GM18520 (cell line): ENCODE measurements around the gene MRM1.
A peak's percentile ranks its signal among the peaks of the same experiment; 100 is the strongest.

Experiments
- ATAC-seq: cut with Tn5 transposase; IDR thresholded peaks from one replicate; pipeline ENCODE4 v1.9.1; 2021; ENCODE audit not compliant: unreplicated experiment

The MRM1 gene, protein sequence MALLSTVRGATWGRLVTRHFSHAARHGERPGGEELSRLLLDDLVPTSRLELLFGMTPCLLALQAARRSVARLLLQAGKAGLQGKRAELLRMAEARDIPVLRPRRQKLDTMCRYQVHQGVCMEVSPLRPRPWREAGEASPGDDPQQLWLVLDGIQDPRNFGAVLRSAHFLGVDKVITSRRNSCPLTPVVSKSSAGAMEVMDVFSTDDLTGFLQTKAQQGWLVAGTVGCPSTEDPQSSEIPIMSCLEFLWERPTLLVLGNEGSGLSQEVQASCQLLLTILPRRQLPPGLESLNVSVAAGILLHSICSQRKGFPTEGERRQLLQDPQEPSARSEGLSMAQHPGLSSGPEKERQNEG

DNA sequence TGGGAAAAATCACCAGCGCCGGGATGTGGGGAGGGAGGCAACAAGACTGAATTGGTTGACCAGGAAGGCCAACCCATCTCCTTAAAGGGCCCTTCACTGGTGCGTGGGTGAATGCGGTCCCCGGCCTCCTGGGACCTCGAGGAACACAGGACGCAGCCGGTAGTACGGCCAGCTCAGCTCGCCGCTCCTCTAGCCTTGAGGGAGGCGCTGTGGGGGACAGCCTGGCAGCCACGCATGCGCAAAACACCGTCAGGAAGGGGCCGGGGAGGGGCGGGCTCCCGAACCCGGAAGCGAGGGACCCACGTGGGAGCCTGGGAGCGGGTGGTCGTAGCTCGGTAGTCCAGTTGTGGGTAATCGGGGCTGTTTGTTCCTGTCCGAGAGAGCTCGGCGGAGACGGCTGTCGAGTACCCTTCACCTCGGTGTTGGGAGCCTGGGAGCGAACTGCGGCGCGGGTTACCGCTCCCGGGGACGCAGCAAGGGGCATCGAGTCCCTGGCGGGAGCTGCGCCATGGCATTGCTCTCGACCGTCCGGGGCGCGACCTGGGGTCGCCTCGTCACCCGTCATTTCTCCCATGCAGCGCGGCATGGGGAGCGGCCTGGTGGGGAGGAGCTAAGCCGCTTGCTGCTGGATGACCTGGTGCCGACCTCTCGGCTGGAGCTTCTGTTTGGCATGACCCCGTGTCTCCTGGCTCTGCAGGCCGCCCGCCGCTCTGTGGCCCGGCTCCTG is at the start of gene MRM1:
Gene MRM1, plus strand, starts transcription at position 281 of the 727 bp plus-strand sequence. Its CDS starts 228 bp downstream, at position 509.
- ATAC-seq: peak; percentile 75

DNA sequence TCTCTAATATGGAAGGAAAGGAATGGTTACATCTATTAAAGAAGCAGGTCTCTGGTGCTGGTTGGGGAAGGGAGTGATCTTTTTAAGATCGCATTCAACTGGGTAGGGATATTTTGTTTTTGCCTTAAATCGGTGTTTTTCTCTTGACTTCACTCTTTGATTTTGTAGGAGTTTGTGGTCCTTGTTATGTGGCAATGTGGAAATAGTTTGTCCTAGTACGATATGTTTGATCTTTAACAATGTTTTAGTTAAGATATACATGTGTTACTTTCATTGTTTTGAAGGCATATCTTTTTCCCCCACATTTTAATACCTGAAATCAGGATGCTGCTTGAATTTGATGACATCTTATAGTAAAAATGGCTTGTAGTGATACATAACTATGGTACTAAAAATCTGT is 47.9 kb upstream of the MRM1 start:
- ATAC-seq: no peak

DNA sequence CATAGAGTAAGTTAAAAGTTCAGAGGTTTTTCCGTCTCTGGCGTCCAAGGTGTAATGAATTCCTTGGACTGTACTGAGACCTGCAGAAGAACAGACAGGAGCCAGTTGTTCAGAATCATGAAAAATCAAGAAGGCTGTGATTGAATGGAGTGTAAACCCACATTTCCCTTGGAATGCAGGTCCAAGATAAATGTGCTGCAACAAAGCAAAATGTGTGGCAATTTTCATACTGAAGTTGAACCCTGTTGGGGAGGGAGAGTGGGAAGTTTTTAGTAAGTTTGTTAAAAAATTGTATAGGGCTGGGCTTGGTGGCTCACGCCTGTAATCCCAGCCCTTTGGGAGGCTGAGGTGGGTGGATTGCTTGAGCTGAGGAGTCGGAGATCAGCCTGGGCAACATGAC is 35.3 kb upstream of the MRM1 start:
- ATAC-seq: no peak

DNA sequence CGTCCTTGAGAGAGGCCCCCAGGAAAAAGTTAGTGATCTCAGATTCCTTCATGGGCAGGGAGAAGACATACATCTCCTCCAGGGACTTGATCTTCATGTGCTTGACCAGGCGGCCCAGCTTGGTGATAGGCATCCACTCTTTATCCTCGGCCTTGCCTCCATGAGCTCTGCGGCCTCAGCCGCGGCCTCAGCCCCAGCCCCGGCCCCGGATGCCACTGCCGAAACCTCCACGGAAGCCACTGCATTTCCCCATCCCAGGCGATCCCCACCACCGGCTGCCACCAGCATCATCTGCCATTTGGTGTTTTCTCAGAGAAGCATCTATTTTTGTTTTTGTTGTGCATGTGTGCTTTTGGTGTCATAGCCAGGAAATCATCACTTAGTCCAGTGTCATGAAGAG is 26.4 kb upstream of the MRM1 start:
- ATAC-seq: no peak

DNA sequence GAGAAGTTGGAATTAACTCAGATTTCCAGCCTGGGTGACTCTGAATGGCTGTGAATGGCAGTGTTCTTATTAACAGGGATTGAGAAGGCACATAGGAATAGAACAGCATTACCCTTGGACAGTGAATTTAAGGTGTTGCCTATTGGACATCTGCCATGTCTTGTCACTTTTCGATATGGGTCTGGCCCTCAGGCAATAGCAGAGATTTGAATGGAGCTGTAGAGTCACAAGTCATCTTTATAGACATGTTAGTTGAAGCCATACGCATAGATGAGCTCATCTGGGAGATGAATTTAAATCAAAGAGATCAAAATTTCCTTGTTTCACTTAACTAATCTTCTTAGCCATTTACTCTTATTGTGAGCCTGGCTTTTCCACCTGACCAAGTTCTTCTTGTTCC is 24.6 kb upstream of the MRM1 start:
- ATAC-seq: no peak

DNA sequence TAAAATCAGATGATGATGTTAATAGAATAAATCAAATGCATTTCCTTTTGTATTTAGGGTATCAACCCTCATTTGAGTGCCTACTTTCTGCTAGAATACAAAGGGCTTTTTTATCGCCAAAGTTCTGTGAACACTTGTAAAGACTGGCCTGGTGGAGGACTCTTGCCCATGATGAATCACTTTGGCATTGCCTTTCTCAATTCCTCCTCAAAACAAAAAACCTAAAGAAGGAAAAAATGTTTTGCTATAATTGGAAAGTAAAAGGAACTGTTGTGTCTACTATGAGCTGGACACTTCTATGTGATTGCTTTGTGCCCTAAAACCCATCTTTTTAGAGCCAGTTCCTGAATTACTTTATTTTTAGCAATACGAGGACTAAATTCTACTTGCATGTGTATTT is 22.7 kb upstream of the MRM1 start:
- ATAC-seq: no peak

DNA sequence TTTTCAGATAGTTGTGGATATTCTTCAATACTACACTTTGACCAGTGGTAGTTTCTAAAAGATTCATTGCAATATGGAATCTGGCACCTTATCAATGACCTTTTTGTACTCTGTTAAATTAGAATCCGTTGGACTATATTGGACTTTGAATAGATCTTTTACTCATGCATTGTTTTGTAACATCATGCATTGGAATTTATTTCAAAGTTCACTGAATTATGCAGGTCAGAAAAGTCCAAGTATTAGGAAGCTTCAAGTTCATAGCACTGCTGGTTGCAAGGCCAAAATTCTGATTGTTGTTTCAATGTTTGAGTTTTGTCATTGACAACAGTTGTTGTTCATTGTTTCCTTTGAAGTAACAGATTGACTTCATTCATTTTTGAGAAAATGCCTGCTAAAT is 17.6 kb upstream of the MRM1 start:
- ATAC-seq: no peak

DNA sequence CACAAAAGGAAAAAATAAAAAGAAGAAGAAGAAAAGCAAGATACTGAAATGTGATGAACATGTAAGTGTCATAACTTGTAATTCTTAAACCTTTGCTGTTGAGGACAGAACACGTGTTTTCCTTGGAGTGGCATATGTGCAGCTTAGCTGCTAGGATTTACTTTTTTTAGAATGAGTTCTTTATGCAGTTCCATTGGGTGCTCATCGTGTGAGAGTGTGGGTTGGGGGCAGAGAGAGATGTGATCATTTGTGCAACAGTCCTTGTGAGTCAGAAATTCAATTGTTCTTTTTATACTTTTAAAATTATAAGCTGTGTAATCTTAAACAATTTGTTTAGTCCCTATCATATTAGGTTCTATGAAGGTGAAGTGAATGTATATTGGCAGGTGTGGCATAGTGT is 15.2 kb upstream of the MRM1 start:
- no peak for ATAC-seq

DNA sequence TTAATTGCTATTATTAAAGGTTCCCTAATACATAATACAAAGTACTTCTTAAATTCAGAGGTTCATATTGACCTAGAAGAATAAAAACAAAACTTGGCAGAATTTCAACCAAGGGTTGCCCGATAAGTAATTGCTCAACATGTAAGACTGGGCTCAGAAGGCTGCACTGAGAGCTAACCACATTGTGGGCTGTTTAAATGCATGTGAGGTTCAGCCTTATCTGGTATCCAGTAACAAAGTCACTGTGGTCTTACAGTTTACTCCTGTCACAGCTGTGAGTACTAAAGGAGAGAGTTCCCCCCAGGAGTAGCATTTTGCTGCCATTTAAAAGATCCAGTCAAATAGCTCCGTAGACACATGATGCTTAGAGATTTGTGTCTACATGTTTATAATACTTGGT is 11.3 kb upstream of the MRM1 start:
- ATAC-seq: no peak

DNA sequence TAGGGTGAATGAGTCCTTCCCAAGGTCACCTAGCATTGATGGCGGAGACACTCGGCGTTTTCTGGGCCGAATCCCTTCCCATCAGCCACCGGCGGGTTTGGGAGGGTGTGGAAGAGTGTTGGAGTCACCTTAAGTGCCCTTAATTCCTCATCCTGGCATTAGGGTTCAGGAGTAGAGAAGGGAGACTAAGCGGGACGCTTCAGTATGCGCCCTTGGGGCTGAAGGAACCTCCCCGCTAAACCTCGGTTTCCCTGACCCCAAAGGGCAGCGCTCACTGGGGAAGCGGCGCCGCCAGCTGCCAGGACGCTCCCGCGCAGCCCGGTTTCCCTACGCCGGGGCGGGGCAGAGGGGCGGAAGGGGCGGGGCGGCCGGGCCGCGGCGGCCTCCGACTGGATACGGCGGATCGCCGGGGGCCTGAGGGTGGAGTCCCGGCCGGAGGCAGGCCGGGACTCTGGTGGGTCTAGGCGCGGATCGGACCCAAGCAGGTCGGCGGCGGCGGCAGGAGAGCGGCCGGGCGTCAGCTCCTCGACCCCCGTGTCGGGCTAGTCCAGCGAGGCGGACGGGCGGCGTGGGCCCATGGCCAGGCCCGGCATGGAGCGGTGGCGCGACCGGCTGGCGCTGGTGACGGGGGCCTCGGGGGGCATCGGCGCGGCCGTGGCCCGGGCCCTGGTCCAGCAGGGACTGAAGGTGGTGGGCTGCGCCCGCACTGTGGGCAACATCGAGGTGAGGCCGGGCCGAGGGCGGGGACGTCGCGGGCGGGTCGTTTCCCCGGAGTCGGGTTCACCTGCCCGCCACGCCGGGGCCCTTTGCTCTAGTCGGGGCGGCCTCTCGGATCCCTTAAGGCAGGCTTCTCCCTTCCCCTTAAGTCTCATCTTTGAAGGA is 9.7 kb upstream of the MRM1 start, which contains the start of gene DHRS11:
Gene DHRS11, plus strand, starts transcription at position 446 of the 882 bp plus-strand sequence. Its CDS starts 131 bp downstream, at position 577.
- peak; percentile 73 for ATAC-seq

DNA sequence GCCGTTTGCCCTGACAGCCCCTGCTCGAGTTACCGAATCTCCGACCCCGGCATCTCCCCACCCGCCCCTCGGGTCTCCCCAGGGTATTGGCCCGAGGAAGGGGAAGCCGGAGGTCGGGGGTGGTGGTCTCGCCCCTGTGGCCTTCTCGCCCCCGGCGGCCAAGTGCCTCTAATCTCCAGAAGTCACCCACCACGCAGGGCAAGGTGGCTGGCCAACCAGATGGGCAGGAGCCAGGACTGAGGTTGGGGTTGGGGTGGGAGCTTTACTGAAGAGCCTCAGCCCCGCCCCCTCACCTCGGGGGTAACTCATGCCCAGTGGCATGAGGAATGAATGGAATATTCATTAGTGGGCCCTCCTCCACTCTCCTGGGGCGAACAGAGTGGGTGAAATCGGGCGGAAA is 9.1 kb upstream of the MRM1 start:
- ATAC-seq: no peak

DNA sequence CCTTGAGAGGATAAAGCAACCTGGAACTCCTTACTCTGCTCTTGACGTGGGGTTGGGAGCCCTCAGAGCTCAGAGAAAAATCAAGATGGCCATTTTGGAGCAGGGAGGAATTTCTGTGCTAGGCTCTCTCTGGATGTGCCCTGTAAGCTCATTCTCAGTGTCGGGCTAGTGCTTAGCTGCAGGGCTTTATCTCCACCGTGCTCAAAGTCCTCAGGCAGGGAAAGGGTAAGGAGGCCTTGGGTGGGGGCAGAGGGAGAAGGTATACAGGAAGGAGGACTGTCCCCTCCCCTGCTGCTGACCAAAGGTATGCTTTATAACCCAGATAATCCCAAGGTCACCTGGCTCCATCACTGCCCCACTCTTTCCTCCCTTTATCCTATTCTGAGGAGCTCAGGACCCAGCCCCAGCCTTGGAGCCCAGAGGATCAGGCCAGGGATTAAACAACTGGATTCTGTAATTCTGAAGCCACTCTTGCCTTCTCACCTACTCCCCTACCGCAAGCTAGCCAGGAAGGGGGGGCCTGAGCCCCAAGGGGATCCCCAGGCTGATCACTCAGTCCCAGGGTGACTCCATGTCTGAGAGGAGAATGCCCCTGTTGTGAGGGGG is 8.6 kb upstream of the MRM1 start:
- no peak for ATAC-seq

DNA sequence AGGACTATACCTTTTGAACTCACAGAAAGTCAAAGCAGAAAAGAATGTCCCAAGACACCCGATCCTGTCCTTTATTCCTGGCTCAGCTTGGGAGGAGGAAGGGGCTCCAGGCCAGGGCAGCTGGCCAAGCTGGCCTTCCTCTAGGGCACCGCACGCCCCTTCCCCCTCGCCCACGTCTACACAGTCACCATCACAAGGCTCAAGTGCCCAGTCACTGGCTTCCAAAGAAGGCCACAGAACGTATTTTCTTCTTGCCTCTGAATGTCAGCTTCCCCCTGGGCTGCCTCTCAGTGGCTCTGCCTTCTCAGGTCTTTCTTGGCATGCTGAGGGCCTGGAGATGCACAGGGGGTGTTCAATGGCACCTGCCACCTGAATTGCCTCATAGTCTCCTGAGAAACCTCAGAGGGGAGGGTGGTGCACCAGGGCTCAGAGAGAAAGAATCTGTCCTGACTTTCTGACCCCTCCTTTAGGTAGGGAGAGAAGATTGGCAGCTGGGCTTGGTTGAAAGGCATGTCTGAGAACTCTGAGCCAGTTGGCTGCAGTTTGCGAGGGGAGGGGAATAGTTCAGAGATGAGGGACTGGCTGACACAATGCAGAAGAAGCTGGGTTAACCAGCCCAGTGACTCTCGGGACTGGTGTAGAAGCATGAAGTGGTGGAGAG is 7.6 kb upstream of the MRM1 start:
- ATAC-seq: no peak

DNA sequence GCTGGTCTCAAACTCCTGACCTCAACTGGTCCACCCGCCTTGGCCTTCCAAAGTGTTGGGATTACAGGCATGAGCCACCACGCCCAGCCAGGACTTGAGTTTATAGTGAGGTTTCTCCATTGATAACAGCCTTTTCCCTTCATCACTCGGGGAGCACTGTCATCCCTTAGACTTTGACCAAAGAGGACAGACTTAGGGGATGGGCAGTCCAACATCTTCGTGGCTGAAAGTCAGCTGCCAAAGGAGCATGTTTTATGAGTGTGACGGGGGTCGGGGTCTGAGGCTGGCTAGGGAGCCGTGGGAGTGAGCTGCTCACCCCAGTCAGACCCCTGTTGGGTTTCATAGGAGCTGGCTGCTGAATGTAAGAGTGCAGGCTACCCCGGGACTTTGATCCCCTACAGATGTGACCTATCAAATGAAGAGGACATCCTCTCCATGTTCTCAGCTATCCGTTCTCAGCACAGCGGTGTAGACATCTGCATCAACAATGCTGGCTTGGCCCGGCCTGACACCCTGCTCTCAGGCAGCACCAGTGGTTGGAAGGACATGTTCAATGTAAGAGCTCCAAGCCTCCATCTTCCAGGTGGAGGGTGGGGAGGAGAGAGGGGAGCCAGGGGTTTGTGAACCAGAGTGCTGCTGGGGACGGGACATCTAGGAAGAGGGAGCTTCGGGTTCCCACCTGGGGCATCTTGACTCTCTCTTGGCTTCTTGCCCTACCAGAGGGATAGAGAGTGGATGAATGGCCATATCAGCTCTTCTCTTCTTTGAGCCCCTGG is 6.6 kb upstream of the MRM1 start:
- ATAC-seq: no peak

DNA sequence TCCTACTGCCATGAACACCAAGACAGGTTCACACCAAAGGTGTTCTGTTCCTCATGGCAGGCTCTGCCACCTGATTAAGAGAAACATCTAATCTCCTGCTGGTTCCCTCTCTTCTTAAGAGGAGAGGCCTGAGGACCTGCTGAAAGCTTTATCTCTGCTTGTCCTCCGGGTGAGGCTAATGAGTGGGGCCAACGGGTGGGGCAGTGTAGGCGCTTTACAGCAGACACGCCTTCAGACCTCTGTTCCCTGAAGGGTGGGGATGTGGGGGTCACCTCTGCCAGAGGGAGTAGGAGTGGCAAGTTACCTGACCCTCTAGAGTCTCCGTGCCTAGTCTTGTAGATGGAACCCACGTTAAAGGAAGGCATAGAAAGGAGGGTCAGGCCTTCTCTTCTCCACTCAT is 4.2 kb upstream of the MRM1 start:
- no peak for ATAC-seq

DNA sequence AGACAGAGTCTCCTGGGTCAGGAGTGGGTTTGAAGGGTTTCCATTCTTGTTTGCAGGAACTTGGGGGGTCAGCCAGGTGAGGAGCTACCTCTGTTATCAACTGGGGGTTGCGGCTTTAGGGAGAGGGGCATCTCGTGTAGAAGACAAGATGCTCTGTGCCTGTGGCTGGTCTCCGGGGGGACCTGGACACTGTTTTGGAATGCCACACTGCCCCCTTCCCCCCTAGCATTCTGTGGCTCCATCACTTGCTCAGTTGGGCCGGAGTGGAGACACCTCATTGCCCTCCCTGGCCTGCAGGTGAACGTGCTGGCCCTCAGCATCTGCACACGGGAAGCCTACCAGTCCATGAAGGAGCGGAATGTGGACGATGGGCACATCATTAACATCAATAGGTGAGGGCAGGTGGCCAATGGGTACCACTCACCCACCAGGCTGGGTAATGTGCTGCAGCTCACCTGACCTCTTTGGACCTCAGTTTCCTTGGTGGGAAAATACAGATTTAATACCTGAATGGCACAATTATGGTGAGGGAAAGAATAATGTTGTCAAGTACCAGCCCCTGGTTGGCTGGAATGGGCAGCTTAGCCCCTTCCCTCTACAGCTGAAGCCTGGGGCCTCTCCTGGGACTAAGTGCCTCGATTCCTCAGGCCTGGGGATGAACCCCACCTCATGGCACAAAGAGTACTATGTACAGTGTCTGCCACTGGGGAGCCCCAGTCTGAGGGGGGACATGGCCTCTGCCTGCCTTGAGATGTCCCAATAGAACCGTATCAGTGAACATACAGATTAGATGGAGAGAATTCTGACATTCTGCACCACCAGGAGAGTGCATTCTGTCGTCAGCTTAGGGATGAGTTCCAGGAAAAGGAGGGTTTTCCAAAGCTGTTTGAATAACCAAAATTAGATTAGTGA is 3.3 kb upstream of the MRM1 start:
- no peak for ATAC-seq

DNA sequence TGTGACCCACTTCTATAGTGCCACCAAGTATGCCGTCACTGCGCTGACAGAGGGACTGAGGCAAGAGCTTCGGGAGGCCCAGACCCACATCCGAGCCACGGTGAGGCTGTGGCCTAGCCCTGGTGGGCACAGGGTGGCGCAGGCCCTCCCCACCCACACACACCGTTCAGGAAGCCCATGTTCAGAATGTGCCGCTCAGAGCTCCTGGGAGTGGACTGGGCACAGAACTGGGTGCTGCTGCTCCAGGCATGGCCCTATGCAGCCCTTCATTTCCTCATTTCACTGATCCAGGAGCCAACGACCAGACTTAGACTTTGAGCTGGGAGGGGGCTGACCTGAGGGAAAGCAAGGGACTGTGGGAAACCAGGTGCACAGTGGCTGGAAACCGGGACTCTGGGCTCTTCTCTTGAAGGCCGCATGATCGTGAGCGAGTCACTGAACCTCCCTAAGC is 2.4 kb upstream of the MRM1 start:
- no peak for ATAC-seq

DNA sequence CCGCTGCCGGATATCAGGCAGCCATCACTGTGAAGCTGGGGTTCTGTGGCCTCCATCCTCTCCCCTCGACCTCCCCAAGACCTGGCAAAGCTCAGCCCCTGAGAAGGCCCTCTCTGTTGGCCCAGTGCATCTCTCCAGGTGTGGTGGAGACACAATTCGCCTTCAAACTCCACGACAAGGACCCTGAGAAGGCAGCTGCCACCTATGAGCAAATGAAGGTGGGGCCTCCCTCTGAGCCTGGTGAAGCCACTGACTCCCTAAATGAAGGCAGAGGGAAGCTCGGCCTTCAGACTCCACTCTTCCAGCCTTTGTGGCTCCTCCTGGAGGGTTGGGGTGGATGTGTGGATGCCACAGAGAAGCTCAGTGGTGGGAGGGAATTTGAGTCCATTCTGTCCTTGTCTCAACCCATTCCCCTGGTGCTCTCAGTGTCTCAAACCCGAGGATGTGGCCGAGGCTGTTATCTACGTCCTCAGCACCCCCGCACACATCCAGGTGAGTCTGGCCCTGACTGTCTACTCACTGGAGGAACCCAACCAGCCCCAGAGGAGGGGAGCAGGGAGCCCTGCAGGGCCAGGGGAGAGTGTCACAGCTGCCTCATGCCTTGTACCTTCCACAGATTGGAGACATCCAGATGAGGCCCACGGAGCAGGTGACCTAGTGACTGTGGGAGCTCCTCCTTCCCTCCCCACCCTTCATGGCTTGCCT is 1.7 kb upstream of the MRM1 start:
- ATAC-seq: no peak
